HCT116 (cell line): Measurements from ENCODE around the gene KYNU. TPM values are rescaled to one million over a fixed set of nuclear protein-coding genes. Genes with fewer than 3 reads are reported as not detected.

ENCODE experiments used
- ATAC-seq: fragments of 200-7000 bp; cut with Tn5 transposase; 2 replicates; pipeline ENCODE4 v1.9.1; 2020; ENCODE audit warnings: mild to moderate bottlenecking, moderate library complexity
- BruUV-seq: library from RNA; stranded (reverse); fragments of 400-500 nt; replicated peaks from 2 replicates; lab custom pipeline; 2021; lab: Mats Ljungman, UMichigan
- CTCF ChIA-PET: fragments of 300-600 bp; sonication (Branson Sonifier 250); formaldehyde crosslinking; loops from one replicate; lab custom pipeline; 2021; ENCODE audit warnings: antibody characterized with exemption; lab: Charles Lee
- POLR2A ChIA-PET: fragments of 300-600, 350-600 bp; sonication (Branson Sonifier 250); formaldehyde crosslinking; loops from one replicate; lab custom pipeline; 2021; ENCODE audit warnings: antibody characterized with exemption; lab: Charles Lee
- RAD21 ChIA-PET, 2 experiments: fragments of 300-600 bp; sonication (Branson Sonifier 250); formaldehyde crosslinking; loops; one replicate each; lab custom pipeline; 2023; ENCODE audit warnings: low total read pairs in 2 of 2; ENCODE audit not compliant: uncharacterized antibody in 2 of 2, unreplicated experiment in 2 of 2, low non-redundant PET in 1 of 2; lab: Charles Lee
- DNase-seq: peaks from one replicate; pipeline ENCODE4 v3.0.0-alpha.2; 2010; ENCODE audit warnings: low read depth, low spot score
- H2AFZ ChIP-seq: fragments of 200-600 bp; shearing (Covaris generic), sonication (generic); 2 replicates; pipeline ENCODE4 v1.6.1; 2017; ENCODE audit warnings: low read depth, mixed run types, mixed read lengths, antibody characterized with exemption, low read length; ENCODE audit not compliant: poor library complexity, severe bottlenecking
- H3K27ac ChIP-seq: 2 replicates; pipeline ENCODE4 v1.5.1; 2012; ENCODE audit warnings: low read depth, low read length
- H3K27me3 ChIP-seq: fragments of 200-600 bp; sonication (generic); 2 replicates; pipeline ENCODE4 v1.6.1; 2016; ENCODE audit warnings: mixed run types, low read length, mixed read lengths; ENCODE audit not compliant: insufficient read depth
- H3K36me3 ChIP-seq, 2 experiments: fragments of 200-500 bp in 1 of 2; fragments of 200-600 bp in 1 of 2; sonication (Bioruptor generic) in 1 of 2; sonication (generic) in 1 of 2; 2 replicates each; pipeline versions ENCODE4 v1.5.1 to v1.6.1; 2014 to 2016; ENCODE audit warnings: low read length in 2 of 2, inconsistent platforms in 1 of 2, mixed read lengths in 1 of 2, mixed run types in 1 of 2; ENCODE audit not compliant: insufficient read depth in 2 of 2, control insufficient read depth in 1 of 2
- H3K4me1 ChIP-seq, 2 experiments: fragments of 200-600 bp in 1 of 2; sonication (generic) in 1 of 2; 2 replicates each; pipeline versions ENCODE4 v1.5.1 to v1.6.1; 2012 to 2017; ENCODE audit warnings: low read length in 2 of 2, inconsistent platforms in 1 of 2, mild to moderate bottlenecking in 1 of 2, mixed read lengths in 1 of 2, mixed run types in 1 of 2, moderate library complexity in 1 of 2; ENCODE audit not compliant: insufficient read depth in 2 of 2, control insufficient read depth in 1 of 2
- H3K4me2 ChIP-seq: fragments of 200-600 bp; sonication (generic); 2 replicates; pipeline ENCODE4 v1.6.1; 2017; ENCODE audit warnings: mixed run types, low read length, mixed read lengths
- H3K4me3 ChIP-seq, 2 experiments: fragments of 200-600 bp in 1 of 2; sonication (generic) in 1 of 2; replicated peaks in 1 of 2; 2 replicates each; pipeline ENCODE4 v1.5.1; 2011 to 2016; ENCODE audit warnings: low read length in 2 of 2, control low read depth in 1 of 2, low read depth in 1 of 2, mild to moderate bottlenecking in 1 of 2, mixed read lengths in 1 of 2, mixed run types in 1 of 2
- H3K79me2 ChIP-seq: fragments of 200-600 bp; sonication (generic); 2 replicates; pipeline ENCODE4 v1.6.1; 2017; ENCODE audit warnings: mild to moderate bottlenecking, mixed run types, low read length, moderate library complexity, mixed read lengths; ENCODE audit not compliant: insufficient read depth
- H3K9ac ChIP-seq: fragments of 200-600 bp; sonication (generic); 2 replicates; pipeline ENCODE4 v1.6.1; 2016; ENCODE audit warnings: low read length, mixed read lengths
- H3K9me2 ChIP-seq: fragments of 200-600 bp; sonication (generic), shearing (Covaris generic); 2 replicates; pipeline ENCODE4 v1.6.1; 2017; ENCODE audit warnings: mixed run types, mild to moderate bottlenecking, moderate library complexity; ENCODE audit not compliant: insufficient read depth
- H3K9me3 ChIP-seq, 2 experiments: fragments of 200-500 bp in 1 of 2; fragments of 200-600 bp in 1 of 2; sonication (Bioruptor generic) in 1 of 2; sonication (generic) in 1 of 2; 2 replicates each; pipeline ENCODE4 v1.6.1; 2014 to 2017; ENCODE audit warnings: low read length in 2 of 2, mixed read lengths in 2 of 2, inconsistent platforms in 1 of 2, low read depth in 1 of 2, mild to moderate bottlenecking in 1 of 2, mixed run types in 1 of 2, moderate library complexity in 1 of 2; ENCODE audit not compliant: control insufficient read depth in 1 of 2, insufficient read depth in 1 of 2
- H4K20me1 ChIP-seq: fragments of 200-600 bp; sonication (generic), shearing (Covaris generic); 2 replicates; pipeline ENCODE4 v1.6.1; 2017; ENCODE audit warnings: mixed run types, mild to moderate bottlenecking, moderate library complexity; ENCODE audit not compliant: insufficient read depth
- CEBPB ChIP-seq: IDR thresholded peaks from 2 replicates; pipeline ENCODE4 v1.6.1; 2012; ENCODE audit warnings: low read depth
- EZH2phosphoT487 ChIP-seq: fragments of 200-600 bp; IDR thresholded peaks from 2 replicates; pipeline ENCODE4 v1.6.1; 2018; ENCODE audit warnings: antibody characterized with exemption, borderline replicate concordance
- JUND ChIP-seq: IDR thresholded peaks from 2 replicates; pipeline ENCODE4 v1.6.1; 2012
- MAX ChIP-seq: IDR thresholded peaks from 2 replicates; pipeline ENCODE4 v1.6.1; 2012
- POLR2A ChIP-seq: IDR thresholded peaks from 2 replicates; pipeline ENCODE4 v1.7.0; 2011; ENCODE audit warnings: borderline replicate concordance; ENCODE audit not compliant: insufficient read depth, insufficient read length; ENCODE audit errors: extremely low read depth
- POLR2AphosphoS5 ChIP-seq: IDR thresholded peaks from 2 replicates; pipeline ENCODE4 v1.6.1; 2011; ENCODE audit warnings: mild to moderate bottlenecking, low read depth, low read length, moderate library complexity
- RAD21 ChIP-seq: IDR thresholded peaks from 2 replicates; pipeline ENCODE4 v1.6.1; 2012; ENCODE audit warnings: low read depth, mild to moderate bottlenecking
- REST ChIP-seq: IDR thresholded peaks from 2 replicates; pipeline ENCODE4 v1.6.1; 2012; ENCODE audit warnings: low read depth
- SIN3A ChIP-seq: IDR thresholded peaks from 2 replicates; pipeline ENCODE4 v1.6.1; 2012; ENCODE audit warnings: low read depth
- SP1 ChIP-seq: IDR thresholded peaks from 2 replicates; pipeline ENCODE4 v1.6.1; 2012; ENCODE audit warnings: low read depth
- SRF ChIP-seq: IDR thresholded peaks from 2 replicates; pipeline ENCODE4 v1.6.1; 2012; ENCODE audit warnings: low read depth
- TCF7L2 ChIP-seq: IDR thresholded peaks from 2 replicates; pipeline ENCODE4 v1.7.0; 2011; ENCODE audit warnings: borderline replicate concordance, inconsistent platforms; ENCODE audit not compliant: insufficient read depth, insufficient read length; ENCODE audit errors: extremely low read depth
- ZBTB33 ChIP-seq: IDR thresholded peaks from 2 replicates; pipeline ENCODE4 v1.6.1; 2011; ENCODE audit warnings: mild to moderate bottlenecking, low read length, moderate library complexity; ENCODE audit not compliant: insufficient replicate concordance; ENCODE audit errors: extremely low read depth
- ZNF274 ChIP-seq: fragments of 200-500 bp; sonication (Bioruptor generic); IDR thresholded peaks from 2 replicates; pipeline ENCODE4 v1.6.1; 2014; ENCODE audit warnings: mild to moderate bottlenecking, low read depth, low read length, inconsistent platforms
- intact Hi-C: fragments of 100-400 bp; cut with micrococcal nuclease; formaldehyde crosslinking; loops from 2 replicates; pipeline ENCODE4 v1.10.0; 2022
- total RNA-seq: library from RNA; stranded (reverse); gene quantifications from one replicate; pipeline ENCODE4 v1.2.1, GENCODE V29; 2021; ENCODE audit not compliant: unreplicated experiment
- TF ChIP-seq, protein P1 (sequence below): IDR thresholded peaks from 2 replicates; pipeline ENCODE4 v1.6.1; 2012

KYNU gene
- total RNA-seq, 1 experiment from 2014 or later, result 0.22 TPM

DNA sequence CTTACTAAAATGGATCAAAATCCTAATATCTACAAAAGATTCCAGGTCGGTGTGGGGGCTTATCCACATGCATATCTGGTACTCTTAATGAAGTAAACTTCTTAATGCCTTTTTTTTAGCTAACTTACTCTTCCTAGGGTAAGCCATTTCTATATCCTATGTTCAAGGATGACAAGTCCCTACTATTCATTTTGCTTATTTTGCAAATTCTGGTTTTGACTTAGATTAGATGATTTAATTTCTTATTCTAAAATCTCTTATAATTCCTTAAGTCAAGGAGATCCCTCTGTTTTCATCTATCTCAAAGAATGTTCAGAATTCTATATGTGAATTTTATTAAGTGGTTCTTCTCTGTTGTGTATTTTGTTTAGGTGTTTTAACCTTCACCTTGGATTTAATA lies 79.7 kb downstream of the KYNU start:
- Histone ChIP-seq H3K9me3 (no peaks in the 10 kb centered on the region), H3K27ac (no peak overlapping the region), H2AFZ (no peak overlapping the region), H4K20me1 (no peaks in the 10 kb centered on the region), H3K9me2 (no peaks in the 10 kb centered on the region), H3K9ac (no peak overlapping the region), H3K4me2 (no peak overlapping the region), H3K4me3 (no peak overlapping the region), H3K79me2 (no peaks in the 10 kb centered on the region), H3K4me1 (no peaks in the 10 kb centered on the region), H3K36me3 (no peaks in the 10 kb centered on the region), H3K27me3 (no peaks in the 10 kb centered on the region)
- TF ChIP-seq CEBPB (no peak), ZBTB33 (no peak), SRF (no peak), RAD21 (no peak), JUND (no peak), MAX (no peak), SP1 (no peak), POLR2AphosphoS5 (no peak)
- intact Hi-C loops, result no loop called here
- DNase-seq (no peak), ATAC-seq (no peak)
- RAD21 ChIA-PET, result no interaction called here
- POLR2A ChIA-PET, result no interaction called here
- CTCF ChIA-PET, result no interaction called here
- BruUV-seq, result no TSS peak

- no peak overlapping the region for H3K4me2 ChIP-seq
- H3K4me1 ChIP-seq, result no peaks in the 10 kb centered on the region
- no peaks in the 10 kb centered on the region for H4K20me1 ChIP-seq
- H3K36me3 ChIP-seq, result no peaks in the 10 kb centered on the region
- H3K9ac ChIP-seq, result no peak overlapping the region
- no peaks in the 10 kb centered on the region for H3K9me2 ChIP-seq
- no peak overlapping the region for H2AFZ ChIP-seq
- ChIA-PET CTCF (no interaction called here), POLR2A (no interaction called here), RAD21 (no interaction called here)
- ATAC-seq, result no peak
- BruUV-seq, result no TSS peak
- H3K4me3 ChIP-seq, result no peak overlapping the region
- H3K27me3 ChIP-seq, result no peaks in the 10 kb centered on the region
- no peaks in the 10 kb centered on the region for H3K9me3 ChIP-seq
- no peak for DNase-seq
- intact Hi-C loops, result no loop called here
- no peak overlapping the region for H3K27ac ChIP-seq
- H3K79me2 ChIP-seq, result no peaks in the 10 kb centered on the region
- TF ChIP-seq RAD21 (no peak), POLR2A (no peak), JUND (no peak), SRF (no peak), EZH2phosphoT487 (no peak), SIN3A (no peak), REST (no peak), ZNF274 (no peak), MAX (no peak), CEBPB (no peak), TCF7L2 (no peak)
- TF ChIP-seq, protein P1, sequence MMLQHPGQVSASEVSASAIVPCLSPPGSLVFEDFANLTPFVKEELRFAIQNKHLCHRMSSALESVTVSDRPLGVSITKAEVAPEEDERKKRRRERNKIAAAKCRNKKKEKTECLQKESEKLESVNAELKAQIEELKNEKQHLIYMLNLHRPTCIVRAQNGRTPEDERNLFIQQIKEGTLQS, result no peak
Observed at GRCh38 chr2:142961202-142961601, 83.7 kb downstream of the KYNU start.
